Neutrophil (primary cell): ENCODE measurements around the gene FKBP2.

ENCODE experiments used
- H3K27ac ChIP-seq: fragments of 200-600 bp; sonication (generic); 2 replicates; pipeline ENCODE4 v1.5.1; 2016; ENCODE audit warnings: mild to moderate bottlenecking, moderate library complexity
- H3K27me3 ChIP-seq: fragments of 200-600 bp; sonication (generic); 2 replicates; pipeline ENCODE4 v1.6.0; 2016; ENCODE audit warnings: mild to moderate bottlenecking
- H3K36me3 ChIP-seq: fragments of 200-600 bp; sonication (generic); 2 replicates; pipeline ENCODE4 v1.5.1; 2017
- H3K4me1 ChIP-seq, 2 experiments: fragments of 200-600 bp in 1 of 2; sonication (generic) in 1 of 2; 1 replicate in 1 of 2; 2 replicates in 1 of 2; pipeline versions ENCODE4 v1.5.1 to v1.6.1; 2013 to 2016; ENCODE audit warnings: low read depth in 1 of 2, low read length in 1 of 2, mild to moderate bottlenecking in 1 of 2, moderate library complexity in 1 of 2; ENCODE audit not compliant: control insufficient read depth in 1 of 2, insufficient read depth in 1 of 2
- H3K4me3 ChIP-seq, 2 experiments: fragments of 200-600 bp in 1 of 2; sonication (generic) in 1 of 2; 1 replicate in 1 of 2; 2 replicates in 1 of 2; pipeline ENCODE4 v1.5.1; 2013 to 2016; ENCODE audit warnings: low read depth in 1 of 2, low read length in 1 of 2, mild to moderate bottlenecking in 1 of 2, moderate library complexity in 1 of 2
- H3K9me3 ChIP-seq: fragments of 200-600 bp; sonication (generic); 2 replicates; pipeline ENCODE4 v1.5.1; 2016
- TF ChIP-seq, protein P1 (sequence below): fragments of 200-600 bp; sonication (generic); IDR thresholded peaks from 2 replicates; pipeline ENCODE4 v1.5.1; 2016; ENCODE audit warnings: antibody characterized with exemption

Gene FKBP2

DNA sequence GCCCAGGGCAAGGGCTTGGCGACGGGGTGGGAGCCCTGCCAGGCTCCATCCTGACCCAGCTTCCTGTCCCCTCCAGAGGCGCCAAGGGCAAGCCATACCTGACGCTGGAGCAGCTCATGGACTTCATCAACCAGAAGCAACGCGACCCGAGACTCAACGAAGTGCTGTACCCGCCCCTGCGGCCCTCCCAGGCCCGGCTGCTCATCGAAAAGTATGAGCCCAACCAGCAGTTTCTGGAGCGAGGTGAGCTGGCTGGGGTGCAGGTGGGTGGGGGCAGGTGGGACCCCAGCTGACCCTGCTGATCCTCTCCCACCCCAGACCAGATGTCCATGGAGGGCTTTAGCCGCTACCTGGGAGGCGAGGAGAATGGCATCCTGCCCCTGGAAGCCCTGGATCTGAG is 15.4 kb downstream of the FKBP2 start:
- peaks cover 37% of the 10 kb centered on the region for H3K36me3 ChIP-seq
- H3K27ac ChIP-seq, result no peak overlapping the region
- H3K9me3 ChIP-seq, result no peaks in the 10 kb centered on the region
- H3K27me3 ChIP-seq, result no peaks in the 10 kb centered on the region
- TF ChIP-seq, protein P1, sequence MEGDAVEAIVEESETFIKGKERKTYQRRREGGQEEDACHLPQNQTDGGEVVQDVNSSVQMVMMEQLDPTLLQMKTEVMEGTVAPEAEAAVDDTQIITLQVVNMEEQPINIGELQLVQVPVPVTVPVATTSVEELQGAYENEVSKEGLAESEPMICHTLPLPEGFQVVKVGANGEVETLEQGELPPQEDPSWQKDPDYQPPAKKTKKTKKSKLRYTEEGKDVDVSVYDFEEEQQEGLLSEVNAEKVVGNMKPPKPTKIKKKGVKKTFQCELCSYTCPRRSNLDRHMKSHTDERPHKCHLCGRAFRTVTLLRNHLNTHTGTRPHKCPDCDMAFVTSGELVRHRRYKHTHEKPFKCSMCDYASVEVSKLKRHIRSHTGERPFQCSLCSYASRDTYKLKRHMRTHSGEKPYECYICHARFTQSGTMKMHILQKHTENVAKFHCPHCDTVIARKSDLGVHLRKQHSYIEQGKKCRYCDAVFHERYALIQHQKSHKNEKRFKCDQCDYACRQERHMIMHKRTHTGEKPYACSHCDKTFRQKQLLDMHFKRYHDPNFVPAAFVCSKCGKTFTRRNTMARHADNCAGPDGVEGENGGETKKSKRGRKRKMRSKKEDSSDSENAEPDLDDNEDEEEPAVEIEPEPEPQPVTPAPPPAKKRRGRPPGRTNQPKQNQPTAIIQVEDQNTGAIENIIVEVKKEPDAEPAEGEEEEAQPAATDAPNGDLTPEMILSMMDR, result no peak
- H3K4me3 ChIP-seq, result no peak overlapping the region
- H3K4me1 ChIP-seq, result peaks cover 14 to 17% of the 10 kb centered on the region in 2 experiments

DNA sequence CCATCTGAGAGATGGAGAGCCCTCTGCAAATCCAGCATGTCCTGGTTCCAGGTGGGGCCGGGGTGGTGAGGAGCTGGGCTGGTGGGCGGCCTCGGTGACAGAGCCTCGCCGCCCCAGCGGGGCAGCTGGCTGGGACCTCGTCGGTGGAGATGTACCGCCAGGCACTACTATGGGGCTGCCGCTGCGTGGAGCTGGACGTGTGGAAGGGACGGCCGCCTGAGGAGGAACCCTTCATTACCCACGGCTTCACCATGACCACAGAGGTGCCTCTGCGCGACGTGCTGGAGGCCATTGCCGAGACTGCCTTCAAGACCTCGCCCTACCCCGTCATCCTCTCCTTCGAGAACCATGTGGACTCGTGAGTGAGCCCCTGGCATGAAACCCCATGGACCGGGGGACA is 17.5 kb downstream of the FKBP2 start:
- Histone ChIP-seq H3K4me1 (no peaks in the 10 kb centered on the region), H3K27me3 (no peaks in the 10 kb centered on the region), H3K36me3 (peaks cover 57% of the 10 kb centered on the region), H3K27ac (no peak overlapping the region), H3K4me3 (no peak overlapping the region), H3K9me3 (no peaks in the 10 kb centered on the region)
- TF ChIP-seq, protein P1, result no peak

DNA sequence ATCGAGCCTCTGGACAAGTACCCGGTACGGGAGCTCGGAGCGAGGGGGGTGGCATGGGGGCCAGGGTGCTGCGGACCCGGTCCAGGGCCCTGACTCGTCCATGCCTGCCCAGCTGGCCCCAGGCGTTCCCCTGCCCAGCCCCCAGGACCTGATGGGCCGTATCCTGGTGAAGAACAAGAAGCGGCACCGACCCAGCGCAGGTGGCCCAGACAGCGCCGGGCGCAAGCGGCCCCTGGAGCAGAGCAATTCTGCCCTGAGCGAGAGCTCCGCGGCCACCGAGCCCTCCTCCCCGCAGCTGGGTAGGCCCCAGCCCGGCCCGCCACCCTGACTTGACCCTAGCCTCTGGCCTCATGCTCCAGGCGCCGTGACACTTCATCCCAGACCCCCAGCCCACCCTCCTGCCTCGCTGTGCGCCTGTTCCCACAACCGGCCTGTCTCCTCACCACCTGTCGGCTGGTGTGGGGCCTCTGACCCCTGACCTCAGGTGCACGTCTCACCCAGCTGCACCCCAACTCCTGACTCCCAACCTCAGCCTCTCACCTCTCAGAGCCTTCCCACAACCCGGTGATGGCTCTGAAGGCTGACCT is 18.1 kb downstream of the FKBP2 start:
- Histone ChIP-seq H3K4me1 (no peaks in the 10 kb centered on the region), H3K4me3 (no peak overlapping the region), H3K27ac (no peak overlapping the region), H3K36me3 (peaks cover 64% of the 10 kb centered on the region), H3K9me3 (no peaks in the 10 kb centered on the region), H3K27me3 (no peaks in the 10 kb centered on the region)
- TF ChIP-seq, protein P1, result no peak

DNA sequence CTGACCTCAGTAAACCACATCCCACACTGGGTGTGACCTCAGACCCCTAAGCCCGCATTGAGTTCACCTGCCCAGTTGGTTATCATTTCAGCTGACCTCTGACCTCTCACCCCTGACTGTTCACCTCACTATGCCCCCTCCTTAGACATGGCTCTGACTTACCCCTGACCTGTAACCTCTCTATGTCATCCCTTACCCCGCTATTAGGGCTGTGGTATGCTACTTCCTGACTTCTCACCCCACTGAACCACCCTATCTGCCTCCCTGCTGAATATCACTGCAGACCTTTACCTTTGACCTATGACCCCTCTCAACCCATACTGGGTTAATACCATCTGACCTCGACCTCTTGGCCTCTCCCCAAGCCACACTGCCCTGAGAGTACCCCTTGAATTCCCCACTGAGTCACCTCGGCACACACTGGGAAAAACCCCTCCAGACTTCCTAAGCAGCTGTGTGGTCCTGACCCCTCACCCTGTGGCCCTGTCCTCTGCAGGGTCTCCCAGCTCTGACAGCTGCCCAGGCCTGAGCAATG is 18.7 kb downstream of the FKBP2 start:
- H3K9me3 ChIP-seq, result no peaks in the 10 kb centered on the region
- TF ChIP-seq, protein P1, result no peak
- H3K36me3 ChIP-seq, result peaks cover 67% of the 10 kb centered on the region
- H3K4me1 ChIP-seq, result no peaks in the 10 kb centered on the region
- H3K4me3 ChIP-seq, result no peak overlapping the region
- H3K27me3 ChIP-seq, result no peaks in the 10 kb centered on the region
- H3K27ac ChIP-seq, result no peak overlapping the region

DNA sequence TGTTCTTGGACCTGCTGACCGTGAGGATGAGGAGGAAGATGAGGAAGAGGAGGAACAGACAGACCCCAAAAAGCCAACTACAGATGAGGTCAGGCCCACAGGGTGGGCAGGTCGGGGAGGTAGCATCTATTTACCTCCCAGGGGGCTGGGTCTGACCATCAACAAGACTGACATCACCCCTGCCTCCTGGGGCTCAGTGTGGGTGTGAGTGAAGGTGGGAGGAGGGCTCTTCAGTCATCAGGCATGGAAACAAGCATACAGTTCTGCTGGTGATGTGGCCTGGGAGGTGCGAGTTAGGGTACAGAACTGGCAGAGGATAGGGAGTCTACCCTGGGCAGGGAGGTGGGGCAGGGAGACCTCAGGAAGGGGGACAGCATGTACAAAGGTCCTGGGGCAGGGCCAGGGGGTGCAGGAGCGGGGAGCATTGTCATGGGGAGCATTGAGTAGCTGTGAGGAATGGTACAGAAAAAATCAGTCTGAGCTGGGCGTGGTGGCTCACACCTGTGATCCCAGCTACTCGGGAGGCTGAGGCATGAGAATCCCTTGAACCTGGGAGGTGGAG is 19.3 kb downstream of the FKBP2 start:
- Histone ChIP-seq H3K4me3 (no peak overlapping the region), H3K9me3 (no peaks in the 10 kb centered on the region), H3K4me1 (no peaks in the 10 kb centered on the region), H3K27ac (no peak overlapping the region), H3K27me3 (no peaks in the 10 kb centered on the region), H3K36me3 (peaks cover 67% of the 10 kb centered on the region)
- TF ChIP-seq, protein P1, result no peak
